HT-29 (cell line): Measurements from ENCODE around the gene RABL6. TPM values are rescaled to one million over a fixed set of nuclear protein-coding genes. Genes with fewer than 3 reads are reported as not detected.
"Not testable (repeated sequence)": the region's sequence is repeated elsewhere in the genome, so short reads cannot be mapped to it uniquely, and the experiment has no call there.

Source experiments
- DNase-seq: peaks from one replicate; pipeline ENCODE4 v3.0.0-alpha.2; 2015; ENCODE audit warnings: low spot score
- total RNA-seq: library from RNA; depleted of rRNA; stranded (reverse); fragments of >200 nt; shearing (Covaris generic); gene quantifications from 2 replicates; pipeline ENCODE4 v1.2.3, GENCODE V29; 2014

RABL6 gene
- total RNA-seq, 1 experiment from 2014 or later, result 247 TPM

DNA sequence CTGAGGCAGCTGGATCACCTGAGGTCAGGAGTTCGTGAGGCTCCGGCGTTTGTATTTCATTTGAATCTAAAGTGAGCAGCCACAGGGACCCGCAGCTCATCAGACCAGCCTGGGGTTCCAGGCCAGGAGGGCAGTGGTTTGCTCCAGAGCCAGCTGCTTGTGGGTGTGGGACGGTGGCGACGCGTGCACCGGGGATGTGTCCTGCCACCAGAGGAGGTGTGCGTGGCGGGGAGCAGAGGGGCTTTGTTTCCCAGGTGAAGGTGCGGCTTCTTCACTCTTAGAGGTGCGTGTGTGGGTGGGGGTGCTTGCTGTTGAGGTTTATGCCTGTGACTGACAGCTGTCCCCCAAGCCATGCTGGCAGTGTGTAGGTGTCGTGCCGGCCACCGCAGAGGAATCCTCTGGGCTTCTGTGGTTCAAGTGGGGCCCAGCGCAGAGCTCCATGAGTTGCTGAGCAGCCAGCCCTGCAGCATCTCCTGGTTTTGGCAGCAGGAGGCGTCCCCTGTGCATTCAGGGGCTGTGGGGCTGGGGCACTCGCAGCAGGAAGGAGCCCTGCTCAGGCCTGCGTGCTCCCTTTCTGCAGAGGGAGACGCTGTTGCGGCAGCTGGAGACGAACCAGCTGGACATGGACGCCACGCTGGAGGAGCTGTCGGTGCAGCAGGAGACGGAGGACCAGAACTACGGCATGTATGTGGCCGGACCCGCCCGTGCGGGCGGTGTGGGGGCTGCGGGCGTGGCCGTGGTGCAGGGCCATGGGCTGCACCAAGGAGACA is 27.6 kb downstream of the RABL6 start:
- DNase-seq, result no peak

DNA sequence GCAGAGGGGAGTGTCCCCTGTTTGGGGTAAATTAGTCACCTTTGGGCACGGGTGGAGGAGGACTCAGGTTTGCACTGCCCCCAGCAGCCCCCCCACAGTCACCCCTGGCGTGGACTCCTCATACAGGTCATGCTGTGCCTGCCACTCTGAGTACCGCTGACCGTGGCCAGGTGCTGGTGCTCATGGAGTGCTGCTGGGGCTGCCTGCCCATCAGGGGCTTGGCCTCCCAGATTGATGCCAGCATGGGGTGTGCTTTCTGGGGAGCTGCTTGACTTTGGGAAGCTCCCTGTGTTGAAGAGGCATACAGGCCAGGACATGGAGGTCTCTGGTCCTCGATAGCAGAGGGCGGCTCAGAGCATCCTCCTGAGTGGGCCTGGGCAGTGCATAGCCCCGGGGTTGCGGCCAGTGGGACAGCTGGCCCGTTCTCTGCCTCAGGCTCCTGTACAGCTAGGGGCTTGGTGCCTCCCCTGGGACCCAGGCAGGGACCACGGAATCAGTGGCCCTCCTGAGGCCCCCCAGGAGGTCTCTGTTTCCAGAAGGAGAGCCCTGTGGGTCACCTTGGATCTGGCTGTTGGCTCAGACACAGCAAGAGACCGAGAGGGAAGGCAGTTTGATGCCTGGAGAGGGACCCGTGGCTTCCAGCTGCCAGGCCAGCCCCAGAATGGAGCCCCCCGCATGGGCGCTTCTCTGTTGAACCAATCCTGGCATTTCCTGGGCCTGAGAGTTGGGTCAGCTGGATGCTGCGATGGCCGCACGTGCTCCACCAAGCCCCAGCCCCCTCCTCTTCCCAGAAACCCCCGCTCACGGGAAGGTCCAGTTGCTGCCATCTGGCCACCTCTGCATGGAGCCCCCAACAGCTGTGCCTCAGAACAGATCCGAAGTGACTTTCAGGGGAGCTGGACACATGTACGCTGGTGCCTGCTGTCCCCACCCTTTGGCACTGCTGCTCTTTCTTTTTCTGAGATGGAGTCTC is 28.5 kb downstream of the RABL6 start:
- no peak for DNase-seq

DNA sequence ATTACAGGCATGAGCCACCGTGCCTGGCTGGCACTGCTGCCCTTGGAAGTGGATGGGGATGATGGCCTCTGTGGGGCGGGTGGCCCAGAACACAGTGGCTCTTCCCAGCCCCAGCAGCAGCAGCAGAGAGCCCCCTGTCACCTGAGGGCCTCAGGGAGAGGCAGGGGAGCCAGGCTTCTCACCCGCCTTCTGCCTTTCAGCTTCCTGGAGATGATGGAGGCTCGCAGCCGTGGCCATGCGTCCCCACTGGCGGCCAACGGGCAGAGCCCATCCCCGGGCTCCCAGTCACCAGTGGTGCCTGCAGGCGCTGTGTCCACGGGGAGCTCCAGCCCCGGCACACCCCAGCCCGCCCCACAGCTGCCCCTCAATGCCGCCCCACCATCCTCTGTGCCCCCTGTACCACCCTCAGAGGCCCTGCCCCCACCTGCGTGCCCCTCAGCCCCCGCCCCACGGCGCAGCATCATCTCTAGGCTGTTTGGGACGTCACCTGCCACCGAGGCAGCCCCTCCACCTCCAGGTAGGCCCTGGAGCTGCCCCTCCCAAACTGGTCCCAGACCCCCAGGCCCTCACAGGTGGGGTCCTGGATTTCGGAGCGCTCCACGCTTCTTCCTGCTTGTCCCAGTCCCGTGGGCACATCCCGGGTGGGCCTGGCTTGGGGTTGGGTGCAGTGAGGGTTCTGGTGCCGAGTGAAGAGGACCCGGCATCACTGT is 29.6 kb downstream of the RABL6 start:
- no peak for DNase-seq

DNA sequence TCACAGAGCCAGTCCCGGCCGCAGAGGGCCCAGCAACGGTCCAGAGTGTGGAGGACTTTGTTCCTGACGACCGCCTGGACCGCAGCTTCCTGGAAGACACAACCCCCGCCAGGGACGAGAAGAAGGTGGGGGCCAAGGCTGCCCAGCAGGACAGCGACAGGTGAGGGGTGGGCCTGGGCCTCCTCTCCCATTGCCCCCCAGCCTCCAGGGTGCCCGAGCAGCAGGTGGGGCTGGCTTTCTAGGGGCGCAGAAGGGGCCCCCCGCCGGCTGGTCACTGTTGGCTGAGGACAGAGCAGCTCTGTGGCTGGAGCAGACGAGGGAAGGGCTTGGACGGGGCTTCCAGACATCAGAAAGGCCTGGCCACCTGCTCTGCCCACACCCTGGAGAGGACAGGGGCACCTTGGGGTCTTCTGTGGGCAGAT is 30.1 kb downstream of the RABL6 start:
- DNase-seq, result not testable (repeated sequence)

DNA sequence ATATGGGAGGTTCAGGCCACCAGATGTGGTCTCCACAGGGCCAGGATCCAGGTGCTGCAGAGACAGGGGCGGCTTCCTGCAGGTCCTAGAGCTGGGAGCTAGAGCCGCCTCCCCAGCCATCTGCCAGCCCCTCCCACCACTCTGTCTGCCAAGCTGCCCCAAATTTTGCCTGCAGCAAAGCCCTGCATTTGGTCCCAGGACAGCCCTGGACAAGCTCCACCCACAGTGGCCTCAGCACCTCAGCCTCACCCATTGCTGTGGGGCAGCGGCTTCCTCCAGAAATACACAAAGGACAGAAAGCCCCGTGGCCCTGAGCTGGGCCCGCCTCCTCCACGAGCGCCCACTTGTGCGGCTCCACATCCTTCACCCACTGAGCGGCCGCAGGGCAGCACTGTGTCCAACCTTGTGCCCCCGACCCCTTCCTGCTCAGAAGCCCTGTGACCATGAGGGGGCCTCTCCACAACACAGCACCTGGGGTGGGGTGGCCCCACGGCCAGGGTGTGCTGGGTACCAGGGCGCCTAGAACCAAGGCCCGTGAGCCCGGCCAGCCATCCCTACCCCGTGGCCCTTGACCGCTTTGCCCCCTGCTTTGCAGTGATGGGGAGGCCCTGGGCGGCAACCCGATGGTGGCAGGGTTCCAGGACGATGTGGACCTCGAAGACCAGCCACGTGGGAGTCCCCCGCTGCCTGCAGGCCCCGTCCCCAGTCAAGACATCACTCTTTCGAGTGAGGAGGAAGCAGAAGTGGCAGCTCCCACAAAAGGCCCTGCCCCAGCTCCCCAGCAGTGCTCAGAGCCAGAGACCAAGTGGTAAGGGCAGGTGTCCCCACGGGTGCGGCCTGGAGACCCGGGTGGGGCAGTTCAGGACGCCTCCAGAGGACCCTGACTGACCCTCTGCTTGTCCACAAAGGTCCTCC is 30.8 kb downstream of the RABL6 start:
- DNase-seq, result no peak

DNA sequence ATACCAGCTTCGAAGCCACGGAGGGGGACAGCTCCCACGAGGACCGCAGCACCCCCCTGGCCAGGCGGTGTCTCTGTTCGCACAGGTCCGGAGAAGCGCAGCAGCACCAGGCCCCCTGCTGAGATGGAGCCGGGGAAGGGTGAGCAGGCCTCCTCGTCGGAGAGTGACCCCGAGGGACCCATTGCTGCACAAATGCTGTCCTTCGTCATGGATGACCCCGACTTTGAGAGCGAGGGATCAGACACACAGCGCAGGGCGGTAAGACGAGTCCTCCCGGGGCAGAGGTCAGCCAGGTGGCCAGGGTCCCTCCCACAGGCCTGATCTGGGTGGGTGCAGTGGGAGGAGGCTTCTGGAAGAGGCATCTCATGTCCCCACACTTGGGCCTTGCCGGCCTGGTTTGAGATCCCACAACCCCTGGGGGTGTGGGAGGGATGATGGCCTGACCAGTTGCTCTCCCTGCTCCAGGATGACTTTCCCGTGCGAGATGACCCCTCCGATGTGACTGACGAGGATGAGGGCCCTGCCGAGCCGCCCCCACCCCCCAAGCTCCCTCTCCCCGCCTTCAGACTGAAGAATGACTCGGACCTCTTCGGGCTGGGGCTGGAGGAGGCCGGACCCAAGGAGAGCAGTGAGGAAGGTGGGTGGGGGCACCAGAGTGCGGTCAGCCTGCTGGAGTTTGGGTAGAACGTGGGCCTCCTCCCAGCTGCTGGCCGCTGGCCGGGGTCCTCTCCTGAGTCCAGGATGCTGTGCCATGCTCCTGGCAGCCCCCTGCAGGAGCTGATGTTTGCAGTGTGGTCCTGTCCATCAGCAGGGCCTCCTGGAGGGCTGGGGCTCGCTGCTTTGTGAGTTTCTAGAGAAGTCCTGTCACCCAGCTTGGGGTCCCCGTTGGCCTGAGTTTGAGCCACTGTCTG is 31.7 kb downstream of the RABL6 start:
- no peak for DNase-seq

DNA sequence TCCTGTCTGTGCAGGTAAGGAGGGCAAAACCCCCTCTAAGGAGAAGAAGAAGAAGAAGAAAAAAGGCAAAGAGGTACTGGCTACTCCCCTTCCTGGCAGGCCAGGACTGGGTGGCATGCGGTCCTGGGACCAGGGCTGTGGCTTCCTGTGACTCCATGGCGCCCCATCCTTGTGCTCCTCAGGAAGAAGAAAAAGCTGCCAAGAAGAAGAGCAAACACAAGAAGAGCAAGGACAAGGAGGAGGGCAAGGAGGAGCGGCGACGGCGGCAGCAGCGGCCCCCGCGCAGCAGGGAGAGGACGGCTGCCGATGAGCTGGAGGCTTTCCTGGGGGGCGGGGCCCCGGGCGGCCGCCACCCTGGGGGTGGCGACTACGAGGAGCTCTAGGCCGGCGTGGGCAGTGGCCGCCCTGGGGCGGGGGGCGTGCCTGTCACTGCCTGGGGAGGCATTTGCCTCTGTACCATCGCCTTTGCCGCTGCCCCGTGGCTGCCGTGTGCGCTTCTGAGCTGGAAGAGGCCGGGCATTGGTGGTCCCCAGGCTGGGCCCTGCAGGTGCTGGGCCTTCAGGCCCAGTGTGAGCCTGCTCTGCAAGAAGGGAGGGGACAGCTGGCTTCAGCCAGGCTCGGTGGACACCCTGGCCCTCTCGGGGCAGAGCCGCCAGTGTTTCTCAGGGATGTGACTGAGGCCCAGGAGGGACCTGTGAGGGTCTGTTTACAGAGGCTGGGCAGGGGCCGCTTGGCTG is 32.6 kb downstream of the RABL6 start:
- peak; percentile 70 for DNase-seq

DNA sequence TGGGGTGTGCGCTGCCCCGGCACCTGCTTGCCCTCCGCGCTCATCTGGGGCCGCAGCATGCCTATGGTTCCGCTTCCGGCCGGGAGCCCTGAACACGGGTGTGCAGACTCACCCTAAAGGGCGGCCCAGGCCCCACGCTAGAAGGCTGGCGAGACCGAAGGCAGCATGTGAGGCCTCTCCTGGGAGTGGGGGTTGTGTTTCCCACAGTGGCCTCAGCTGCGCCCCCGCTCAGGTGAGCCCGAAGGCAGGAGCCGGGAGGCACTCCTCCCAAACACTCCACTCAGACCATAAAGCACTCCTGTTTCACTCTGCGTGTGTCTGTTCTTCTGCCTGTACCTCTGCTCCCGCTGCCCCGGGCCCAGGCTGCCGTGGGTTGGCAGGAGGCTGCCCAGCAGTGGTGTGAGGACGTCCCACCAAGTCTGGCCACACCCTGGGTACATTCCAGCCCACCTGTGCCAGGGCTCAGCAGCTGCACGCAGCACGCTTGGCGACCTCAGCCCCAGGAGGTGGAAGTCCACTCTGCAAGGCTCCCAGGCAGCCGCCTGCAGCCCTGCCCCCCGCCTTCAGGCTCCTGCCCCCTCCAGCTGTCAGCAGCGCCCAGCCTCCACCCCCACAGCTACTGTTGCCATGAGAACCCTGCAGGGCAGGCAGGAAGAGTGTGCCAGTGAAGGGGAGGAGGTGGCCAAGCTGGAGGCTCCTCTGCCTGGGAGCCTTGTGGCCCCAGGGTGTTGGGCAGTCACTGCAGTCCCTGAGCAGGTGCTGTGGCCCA is 33.3 kb downstream of the RABL6 start:
- DNase-seq, result peak; percentile 87

DNA sequence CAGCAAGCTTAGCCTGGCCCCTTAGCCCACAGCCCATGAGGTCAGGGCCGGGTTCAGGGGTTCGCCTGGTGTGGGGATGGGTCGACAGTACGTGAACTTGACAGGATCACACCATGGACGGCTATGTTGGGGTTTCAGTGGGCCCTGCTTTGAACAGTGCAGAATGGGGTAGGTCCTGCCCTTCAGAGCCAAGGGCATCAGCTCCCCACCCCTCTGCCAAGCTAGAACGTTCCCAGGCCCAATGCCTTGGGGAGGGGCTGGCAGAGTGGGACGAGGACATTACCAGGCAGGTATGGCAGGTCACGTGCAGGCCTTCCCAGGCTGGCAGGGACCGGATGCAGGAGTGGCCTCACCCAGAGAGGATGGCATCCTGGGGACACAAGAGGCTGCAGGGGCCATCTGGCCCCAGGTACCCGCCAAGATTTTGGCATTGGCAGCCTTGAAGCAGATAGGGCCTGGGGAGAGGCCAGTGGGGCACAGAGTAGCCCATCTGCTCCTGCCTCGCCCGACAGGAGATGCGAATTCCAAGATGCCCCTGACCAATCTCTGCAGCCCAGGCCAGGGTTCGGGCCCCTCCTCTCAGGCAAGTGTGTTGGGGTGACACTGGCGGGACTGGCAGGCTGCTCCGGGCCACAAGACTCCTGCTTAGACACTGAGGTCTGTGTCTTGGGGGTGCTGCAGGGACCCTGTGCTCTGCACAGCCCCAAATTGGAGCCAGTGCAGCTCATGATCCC is 34.1 kb downstream of the RABL6 start:
- DNase-seq, result peak; percentile 61

DNA sequence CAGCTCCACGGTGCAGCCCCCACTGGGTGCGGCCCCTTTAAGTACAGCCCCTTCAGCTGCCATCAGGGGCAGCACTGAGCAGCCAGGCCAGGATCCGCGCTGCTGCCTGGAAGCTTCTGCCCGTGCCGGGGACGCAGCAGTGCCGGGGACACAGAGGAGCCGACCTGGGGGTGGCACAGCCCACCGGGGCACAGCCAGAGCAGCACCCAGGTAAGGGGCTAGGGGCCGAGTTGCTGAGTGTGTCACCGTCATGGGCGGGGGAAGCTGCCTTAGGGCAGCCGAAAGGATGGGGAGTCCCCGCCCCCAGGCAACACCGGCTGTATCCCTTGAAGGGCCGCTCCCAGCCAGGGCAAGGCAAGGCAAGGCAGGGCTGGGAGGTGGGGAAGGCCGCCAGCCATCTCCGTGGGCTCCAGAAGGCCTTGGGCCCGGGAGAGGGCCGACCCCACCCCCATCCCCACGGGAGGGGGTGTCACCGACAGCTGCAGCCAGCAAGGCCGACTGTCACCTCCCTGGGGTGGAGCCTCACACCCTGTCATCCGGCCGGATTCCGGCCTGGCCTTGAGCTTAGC is 34.7 kb downstream of the RABL6 start, which contains the start of gene AJM1:
AJM1 (plus strand) TSS at position 99 of the 569 bp plus-strand sequence. CDS start 1,937 bp downstream, outside the sequence.
- peak; percentile 86 for DNase-seq

DNA sequence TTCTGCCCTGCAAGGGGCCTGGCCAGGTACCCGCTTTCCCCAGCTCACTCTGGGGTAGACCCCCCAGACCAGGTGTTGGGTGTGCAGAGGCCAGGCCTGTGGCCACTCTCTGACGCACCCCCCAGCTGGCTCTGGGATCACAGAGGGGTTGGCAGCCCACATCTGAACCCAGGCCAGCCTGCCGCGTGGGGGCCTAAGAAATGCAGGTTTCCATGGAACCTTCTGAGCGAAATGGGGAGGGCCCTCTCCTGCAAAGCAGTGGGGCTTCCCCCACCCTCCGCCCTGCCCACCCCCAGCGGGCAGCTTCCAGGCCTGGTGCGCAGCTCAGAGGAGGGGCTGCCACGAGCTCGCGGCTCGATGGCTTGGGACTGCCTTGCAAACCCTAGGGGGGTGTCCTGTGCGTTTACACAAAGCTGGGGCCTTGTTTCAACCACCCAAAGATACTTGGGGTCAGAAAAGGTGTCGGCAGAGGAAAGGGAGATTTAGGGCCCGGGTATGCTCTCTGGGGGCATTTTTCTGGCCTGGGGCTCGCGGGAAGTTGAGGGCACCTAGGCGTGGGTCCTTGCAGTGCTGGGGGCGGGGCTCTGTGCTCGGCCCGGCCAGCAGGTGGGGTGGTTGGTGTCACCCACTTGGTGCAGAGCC is 35.5 kb downstream of the RABL6 start:
- DNase-seq, result not testable (repeated sequence)

DNA sequence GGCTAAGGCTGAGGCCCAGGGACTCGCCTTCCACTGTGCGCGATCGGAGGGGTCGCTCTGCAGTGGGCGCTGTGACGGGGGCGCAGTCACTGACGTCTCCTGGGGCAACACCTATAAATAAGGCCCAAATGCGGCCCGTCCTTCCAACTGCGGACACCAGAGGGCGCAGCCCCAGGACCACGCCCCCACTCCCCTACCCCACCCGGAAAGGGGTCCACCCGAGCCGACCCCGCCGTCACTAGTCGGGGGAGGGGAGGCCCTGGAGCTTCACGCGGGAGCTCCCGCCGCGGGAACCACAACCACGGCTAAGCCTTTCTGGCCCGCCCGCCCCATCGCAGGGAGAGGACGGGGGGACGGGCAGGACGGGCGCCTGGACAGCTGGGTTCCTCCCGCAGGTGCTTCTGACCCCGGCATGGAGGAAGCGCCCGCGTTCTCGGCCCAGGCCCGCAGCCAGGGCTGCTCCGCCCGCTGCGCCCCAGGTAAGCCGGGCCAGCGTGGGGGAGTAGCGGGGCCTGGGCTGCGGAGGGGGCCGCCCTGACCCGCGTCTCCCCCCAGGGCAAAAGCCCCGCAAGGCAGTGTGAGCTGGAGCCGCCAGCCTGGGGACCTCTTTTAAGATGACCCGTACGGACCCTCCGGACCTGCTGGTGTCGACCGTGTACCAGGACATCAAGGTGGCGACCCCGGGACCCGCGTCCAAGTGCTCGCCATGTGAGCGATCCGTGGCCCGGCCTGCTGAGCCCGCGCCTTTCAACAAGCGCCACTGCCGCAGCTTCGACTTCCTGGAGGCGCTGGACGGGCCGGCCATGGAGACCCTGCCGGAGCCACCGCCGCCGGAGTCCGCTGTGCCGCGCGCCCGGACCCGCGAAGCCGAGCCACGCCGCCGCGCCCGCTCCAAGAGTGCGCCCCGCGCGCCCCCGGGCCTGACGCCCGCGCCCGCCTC is 36.3 kb downstream of the RABL6 start:
- peak; percentile 52 for DNase-seq

DNA sequence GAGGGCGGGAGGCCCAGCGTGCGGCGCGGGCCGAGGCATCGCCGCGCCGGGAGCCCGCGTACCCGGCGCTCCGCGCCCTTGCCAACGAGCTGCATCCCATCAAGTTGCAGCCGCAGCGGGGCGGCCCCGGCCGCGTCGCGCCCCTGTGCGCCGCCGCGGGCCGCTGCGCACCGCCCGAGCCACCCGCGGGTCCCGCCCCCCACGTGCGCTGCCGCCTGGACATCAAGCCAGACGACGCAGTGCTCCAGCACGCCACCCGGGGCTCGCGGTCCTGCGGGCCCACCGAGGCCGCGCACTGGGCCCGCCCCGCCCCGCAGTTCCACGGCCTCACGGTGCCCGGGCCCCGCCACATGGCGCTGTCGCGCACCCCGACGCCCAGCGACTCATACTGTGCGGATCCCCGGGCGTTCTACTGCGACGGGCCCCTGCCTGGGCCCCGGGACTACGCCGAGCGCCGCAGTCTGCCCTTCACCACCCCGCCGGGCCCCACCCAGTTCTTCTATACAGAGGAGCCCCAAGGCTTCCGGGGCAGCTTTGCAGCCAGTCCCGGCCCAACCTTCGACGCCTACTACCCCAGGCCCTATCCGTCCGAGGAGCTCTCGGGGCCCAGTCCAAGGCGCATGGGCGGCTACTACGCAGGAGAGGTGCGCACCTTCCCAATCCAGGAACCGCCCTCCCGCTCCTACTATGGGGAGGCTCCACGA is 37.2 kb downstream of the RABL6 start:
- no peak for DNase-seq

DNA sequence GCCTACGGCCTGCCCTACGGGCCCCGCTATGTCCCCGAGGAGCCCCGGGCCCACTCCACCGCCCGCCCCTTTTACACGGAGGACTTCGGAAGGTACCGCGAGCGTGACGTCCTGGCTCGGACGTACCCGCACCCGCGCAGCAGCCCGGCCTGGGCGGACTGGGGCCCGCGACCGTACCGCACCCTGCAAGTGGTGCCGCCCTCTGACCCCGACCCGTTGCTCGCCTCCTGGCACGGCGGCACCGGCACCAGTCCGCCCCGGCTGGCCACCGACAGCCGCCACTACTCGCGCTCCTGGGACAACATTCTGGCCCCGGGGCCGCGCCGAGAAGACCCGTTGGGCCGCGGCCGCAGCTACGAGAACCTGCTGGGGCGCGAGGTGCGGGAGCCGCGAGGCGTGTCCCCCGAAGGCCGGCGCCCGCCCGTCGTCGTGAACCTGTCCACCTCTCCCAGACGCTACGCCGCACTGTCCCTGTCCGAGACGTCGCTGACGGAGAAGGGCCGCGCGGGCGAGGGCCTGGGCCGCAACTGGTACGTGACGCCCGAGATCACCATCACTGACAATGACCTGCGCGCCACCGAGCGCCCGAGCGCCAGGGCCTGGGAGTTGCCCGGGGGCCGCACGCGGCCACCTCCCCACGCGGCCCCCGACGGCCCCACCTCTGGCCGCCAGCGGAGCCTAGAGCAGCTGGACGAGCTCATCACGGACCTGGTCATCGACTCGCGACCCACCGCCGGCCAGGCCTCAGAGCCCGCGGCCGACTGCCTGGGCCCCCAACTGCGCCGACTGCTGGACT is 37.9 kb downstream of the RABL6 start:
- DNase-seq, result no peak
